Measurements from ENCODE around the gene ZNF598. TPM values are rescaled to one million over a fixed set of nuclear protein-coding genes. Genes with fewer than 3 reads are reported as not detected.
A peak's percentile ranks its signal among the peaks of the same experiment; 100 is the strongest.

ZNF598 gene
- total and polyA plus RNA-seq, 2 of the 13 experiments (the other 11 are each of a cell fraction or from before 2014, with no cell fraction given): 13.5 to 14.2 TPM

GRCh38 chr16:1966460-1966859, 43.2 kb downstream of the ZNF598 start, which contains the start of gene RNF151:
Gene RNF151 (plus strand): TSS chr16:1966856. CDS start chr16:1966882, 26 bp downstream.
- H3K79me2 ChIP-seq (ENCODE audit: insufficient read depth, low read length): peaks cover 30% of the 10 kb centered on the region
- TF ChIP-seq YEATS2 (CRISPR knock-in tag; IDR thresholded peaks at IDR 0.05; ENCODE audit: borderline replicate concordance) (no peak), GMEB1 (CRISPR knock-in tag; IDR thresholded peaks at IDR 0.05; ENCODE audit: borderline replicate concordance) (no peak), MIER3 (CRISPR knock-in tag; IDR thresholded peaks at IDR 0.05; ENCODE audit: borderline replicate concordance) (no peak), E2F1 (CRISPR knock-in tag; IDR thresholded peaks at IDR 0.05) (no peak), ZBTB2 (CRISPR knock-in tag; IDR thresholded peaks at IDR 0.05; ENCODE audit: low read depth) (no peak), ONECUT2 (CRISPR knock-in tag; IDR thresholded peaks at IDR 0.05) (no peak), AKAP8 (CRISPR knock-in tag; IDR thresholded peaks at IDR 0.05) (no peak), ZBTB37 (CRISPR knock-in tag; IDR thresholded peaks at IDR 0.05) (no peak), ZNF629 (CRISPR knock-in tag; conservative IDR thresholded peaks at IDR 0.05) (no peak), TAF15 (IDR thresholded peaks at IDR 0.05; ENCODE audit: low read depth, low read length, poor library complexity, severe bottlenecking) (no peak), HES4 (CRISPR knock-in tag; IDR thresholded peaks at IDR 0.05; ENCODE audit: borderline replicate concordance) (no peak), ZSCAN22 (CRISPR knock-in tag; IDR thresholded peaks at IDR 0.05) (no peak), THAP7 (CRISPR knock-in tag; IDR thresholded peaks at IDR 0.05) (no peak), FOXM1 (CRISPR knock-in tag; IDR thresholded peaks at IDR 0.05) (no peak), HDAC6 (IDR thresholded peaks at IDR 0.05; ENCODE audit: low read depth, low read length) (no peak), ZNF205 (CRISPR knock-in tag; IDR thresholded peaks at IDR 0.05) (no peak), RXRB (CRISPR knock-in tag; IDR thresholded peaks at IDR 0.05; ENCODE audit: borderline replicate concordance) (no peak), SIX4 (CRISPR knock-in tag; IDR thresholded peaks at IDR 0.05) (no peak), JDP2 (CRISPR knock-in tag; IDR thresholded peaks at IDR 0.05; ENCODE audit: borderline replicate concordance) (no peak)
- FAIRE-seq: no peak
- peaks cover 3 to 19% of the 10 kb centered on the region in 2 experiments; a peak in 3 of 5 replicates for H3K36me3 ChIP-seq (replicated peaks in 1 of 2; ENCODE audit: control insufficient read depth in 1 of 2, insufficient read depth in 2 of 2, low read length in 2 of 2)
- peak within 1 kb of the TSS; percentile 100 for H3K4me2 ChIP-seq (ENCODE audit: low read depth, low read length)
- H4K20me1 ChIP-seq (ENCODE audit: insufficient read depth, low read length): peaks cover 27% of the 10 kb centered on the region
- in situ Hi-C loops (cut with HindIII; ENCODE audit: extremely low pct_ligation_motif_present, low pct_unique_long_range_greater_than_20kb): no loop called here
- ChIA-PET CTCF (ENCODE audit: low intra/inter-chr PET ratio, low total read pairs) (no interaction called here), POLR2A (interaction anchor here (1.0 to 2.9 kb wide), 4 partner anchors 9 to 81 kb away, joined by 3 to 131 read pairs (median 4); partner anchors contain the start of genes MSRB1, NTHL1 and TSC2)
- peak within 1 kb of the TSS; percentile 96 for H3K9ac ChIP-seq (ENCODE audit: insufficient read depth, low read depth, low read length)
- H2AFZ ChIP-seq (ENCODE audit: low read length): no peak within 1 kb of the TSS
- H3K27me3 ChIP-seq (ENCODE audit: control insufficient read depth in 1 of 2, insufficient read depth in 2 of 2, low read length in 2 of 2): no peaks in the 10 kb centered on the region; a peak in 1 of 5 replicates
- H3K4me1 ChIP-seq (ENCODE audit: insufficient read depth, low read length): peaks cover 40% of the 10 kb centered on the region
- intact Hi-C loops (cut with micrococcal nuclease; ENCODE audit: unreplicated experiment): no loop called here
- BruUV-seq (replicated peaks): no TSS peak
- H3K27ac ChIP-seq (ENCODE audit: extremely low read length, insufficient read depth, low read length): peak within 1 kb of the TSS; percentile 73
- 96% methylated on average over 6 of the region's 6 CpGs for WGBS (ENCODE audit: low lambda C conversion rate)
- peak within 1 kb of the TSS; percentile 84 to 94 (median 92) for H3K4me3 ChIP-seq (replicated peaks in 1 of 3; ENCODE audit: insufficient read depth in 1 of 3, low read depth in 2 of 3, low read length in 3 of 3)
- no peak for DNase-seq (ENCODE audit: low spot score)
- ATAC-seq: no peak
- H3K9me3 ChIP-seq (ENCODE audit: low read length): no peaks in the 10 kb centered on the region

Measured in HepG2 (cell line).